Adipose tissue (tissue), 3 donors: Measurements from ENCODE around the gene LRIG3. TPM values are rescaled to one million over a fixed set of nuclear protein-coding genes. Genes with fewer than 3 reads are reported as not detected.
"Not testable (repeated sequence)": the region's sequence is repeated elsewhere in the genome, so short reads cannot be mapped to it uniquely, and the experiment has no call there.

Experiments used
- H3K27ac ChIP-seq: one replicate; pipeline ENCODE4 v1.5.1; 2013; ENCODE audit warnings: low read depth, low read length
- WGBS, 3 donors: extraction: QIAGEN DNeasy Blood & Tissue Kit; methylation state at CpG; one replicate each; pipeline ENCODE4 v1.1.7; 2013; 5-methylcytosine and 5-hydroxymethylcytosine counted together
- polyA plus RNA-seq, 3 donors: library from polyadenylated mRNA; stranded (reverse); fragments of 200-250 nt; gene quantifications; one replicate each; pipeline ENCODE4 v1.2.3, GENCODE V29; 2013
- donor health status: healthy with polysubstance abuse.
- donor health status: Bipolar disorder and iron deficiency.
- donor health status: healthy.

Gene LRIG3
- polyA plus RNA-seq, 3 donors, result 8.0 to 14.7 (median 8.1) TPM

DNA sequence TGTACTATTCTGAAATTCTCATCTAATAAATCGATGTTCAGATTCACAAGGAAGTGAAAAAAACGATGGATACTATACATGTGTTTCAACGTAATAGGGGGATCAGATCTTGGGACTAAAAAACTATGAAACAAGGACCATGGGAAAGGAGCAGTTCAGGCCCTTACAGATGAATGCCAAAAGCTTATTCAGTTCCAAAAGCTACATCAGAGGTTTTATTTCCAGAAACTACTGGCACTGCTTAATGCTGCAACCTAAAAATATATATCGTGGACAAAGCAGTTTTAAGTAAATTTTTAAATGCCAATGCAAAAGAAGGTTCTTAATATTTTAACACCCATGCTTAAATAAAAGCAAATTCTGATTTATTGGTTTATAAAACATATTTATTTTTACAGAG is 38.5 kb downstream of the LRIG3 start:
- no peak overlapping the region for H3K27ac ChIP-seq
- WGBS, 3 donors, result 70 to 82% (median 71%) methylated on average over 4 of the region's 4 CpGs

DNA sequence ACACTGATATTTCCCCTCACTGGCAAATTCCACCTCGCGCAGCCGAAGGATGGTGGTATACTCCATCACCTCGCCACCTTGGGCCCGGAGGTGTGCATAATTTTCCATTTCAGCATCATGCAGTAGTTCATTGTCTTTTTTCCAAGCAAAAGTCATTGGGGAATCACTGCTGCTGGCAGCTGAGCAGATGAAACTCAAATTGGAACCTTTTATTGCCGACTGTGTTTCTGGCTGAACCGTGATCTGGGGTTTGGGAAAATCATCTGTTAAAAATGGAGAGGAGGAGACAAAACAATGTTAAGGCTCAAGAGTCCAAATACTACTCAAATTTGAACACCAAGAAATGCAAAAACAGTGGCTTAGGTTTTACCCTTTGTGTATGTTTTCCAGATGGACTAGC is 39.7 kb downstream of the LRIG3 start:
- WGBS, 3 donors, result 80 to 87% (median 84%) methylated on average over 7 of the region's 7 CpGs
- no peak overlapping the region for H3K27ac ChIP-seq

DNA sequence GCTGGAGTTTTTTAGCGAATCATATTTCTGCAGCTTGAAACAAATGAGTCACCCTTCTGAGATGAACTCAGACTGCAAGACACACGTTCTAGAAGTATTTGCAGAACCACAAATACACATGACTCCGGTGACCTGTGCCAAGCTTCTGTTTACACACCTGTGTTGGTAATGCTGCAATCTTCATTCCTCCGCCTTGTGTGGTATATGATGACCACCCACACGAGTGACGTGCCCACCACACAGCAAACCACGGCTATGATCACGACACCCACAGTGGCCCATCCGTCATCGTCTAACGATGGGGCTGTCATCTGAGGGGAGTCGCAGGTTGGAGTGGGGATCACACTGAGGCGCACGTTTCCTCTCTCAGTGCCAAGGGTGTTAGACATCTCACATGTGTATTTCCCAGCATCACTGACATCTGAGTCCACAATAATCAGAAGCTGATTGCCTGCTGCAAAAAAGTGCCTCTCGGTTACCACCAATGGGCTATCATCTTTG is 43.0 kb downstream of the LRIG3 start:
- no peak overlapping the region for H3K27ac ChIP-seq
- WGBS, 3 donors, result 35 to 84% (median 79%) methylated on average over 15 of the region's 15 CpGs

DNA sequence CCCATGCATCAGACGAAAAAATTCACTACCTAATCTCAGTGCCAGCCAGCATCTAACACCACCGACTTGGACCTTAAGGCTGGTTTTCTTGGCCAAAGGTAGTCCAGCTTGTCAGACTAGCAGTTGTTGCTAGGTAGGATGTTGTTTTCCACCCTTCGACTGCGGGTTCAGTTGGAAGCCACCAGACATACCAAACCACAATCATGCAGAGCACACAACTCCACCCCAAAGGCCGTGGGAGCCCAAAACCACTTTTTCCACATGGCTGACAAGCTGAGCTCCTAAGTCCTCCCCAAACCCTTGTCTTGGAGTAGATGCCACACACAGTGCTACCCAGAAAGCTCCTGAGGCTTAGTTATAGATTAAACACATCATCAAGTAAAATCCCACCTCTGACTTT is 46.8 kb downstream of the LRIG3 start:
- no peak overlapping the region for H3K27ac ChIP-seq
- 87 to 93% (median 93%) methylated on average over 5 of the region's 5 CpGs for WGBS, 3 donors

DNA sequence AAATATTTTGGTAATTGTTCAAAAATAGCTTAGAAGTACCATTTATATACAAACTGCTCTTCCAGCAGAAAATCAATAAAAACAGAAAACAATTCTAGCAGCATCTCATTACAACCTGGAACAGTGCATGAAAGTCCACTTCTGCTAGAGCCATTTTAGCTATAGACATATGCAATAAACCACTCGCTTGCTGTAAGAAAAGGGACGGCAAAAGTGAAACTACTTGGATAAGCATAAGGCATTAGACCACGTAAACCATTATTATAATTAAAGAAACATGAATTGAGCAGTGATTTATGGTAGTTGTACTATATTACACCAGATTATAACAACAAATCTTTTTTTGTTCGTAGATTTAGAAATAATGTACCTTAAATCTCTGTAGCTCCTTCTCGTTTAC is 48.7 kb downstream of the LRIG3 start:
- 69 to 89% (median 81%) methylated on average over 5 of the region's 5 CpGs for WGBS, 3 donors
- no peak overlapping the region for H3K27ac ChIP-seq

DNA sequence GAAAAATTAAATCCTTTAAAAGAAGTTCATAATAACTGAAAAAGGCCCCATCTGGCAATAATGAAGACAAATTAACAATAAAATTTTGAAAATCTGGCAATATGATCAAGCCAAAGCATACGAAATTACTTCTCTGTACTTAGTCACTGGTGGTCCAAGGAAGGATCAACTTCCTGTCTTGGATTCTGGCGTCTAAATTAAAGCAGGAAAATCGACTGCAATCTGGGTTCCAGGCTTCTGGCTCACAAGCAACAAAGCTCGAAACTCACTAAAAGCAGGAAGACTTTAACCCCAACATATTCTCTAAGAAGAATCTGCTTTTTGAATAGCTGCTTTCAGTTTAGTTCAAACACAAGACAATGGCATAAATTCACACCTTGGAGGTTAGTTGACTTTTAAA is 49.7 kb downstream of the LRIG3 start:
- no peak overlapping the region for H3K27ac ChIP-seq
- 45 to 67% (median 52%) methylated on average over 4 of the region's 4 CpGs for WGBS, 3 donors

DNA sequence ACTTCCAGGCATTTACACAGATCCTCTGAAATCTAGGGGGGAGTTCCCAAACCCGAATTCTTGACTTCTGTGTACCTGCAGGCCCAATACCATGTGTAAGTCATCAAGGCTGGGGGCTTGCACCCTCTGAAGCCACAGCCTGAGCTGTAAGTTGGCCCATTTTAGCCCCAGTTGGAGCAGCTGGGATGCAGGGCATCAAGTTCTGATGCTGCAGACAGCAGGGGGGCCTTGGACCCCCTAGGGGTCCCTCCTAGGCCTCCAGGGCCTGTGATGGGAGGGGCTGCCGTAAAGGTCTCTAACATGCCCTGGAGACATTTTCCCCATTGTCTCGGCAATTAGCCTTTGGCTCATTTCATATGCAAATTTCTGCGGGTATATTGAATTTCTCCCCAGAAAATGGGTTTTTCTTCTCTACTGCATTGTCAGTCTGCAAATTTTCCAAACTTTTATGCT is 59.5 kb downstream of the LRIG3 start:
- no peak overlapping the region for H3K27ac ChIP-seq
- 60 to 91% (median 65%) methylated on average over 4 of the region's 4 CpGs for WGBS, 3 donors

DNA sequence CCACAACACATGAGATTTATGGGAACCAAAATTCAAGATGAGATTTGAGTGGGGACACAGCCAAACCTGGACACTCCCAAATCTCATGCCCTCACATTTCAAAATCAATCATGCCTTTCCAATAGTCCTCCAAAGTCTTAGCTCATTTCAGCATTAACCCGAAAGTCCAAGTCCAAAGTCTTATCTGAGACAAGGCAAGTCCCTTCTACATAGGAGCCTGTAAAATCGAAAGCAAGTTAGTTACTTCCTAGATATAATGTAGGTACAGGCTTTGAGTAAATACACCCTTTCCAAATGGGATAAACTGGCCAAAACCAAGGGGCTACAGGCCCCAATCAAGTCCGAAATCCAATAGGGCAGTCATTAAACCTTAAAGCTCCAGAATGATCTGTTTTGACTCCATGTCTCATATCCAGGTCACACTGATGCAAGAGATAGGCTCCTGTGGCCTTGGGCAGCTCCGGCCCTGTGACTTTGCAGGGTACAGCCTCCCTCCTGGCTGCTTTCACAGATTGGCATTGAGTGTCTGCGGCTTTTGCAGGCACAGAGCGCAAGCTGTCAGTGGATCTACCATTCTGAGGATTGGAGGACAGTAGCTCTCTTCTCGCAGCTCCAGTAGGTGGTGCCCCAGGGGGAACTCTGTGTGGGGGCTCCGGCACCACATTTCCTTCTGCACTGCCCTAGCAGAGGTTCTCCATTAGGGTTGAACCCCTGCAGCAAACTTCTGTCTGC is 60.1 kb downstream of the LRIG3 start:
- 75 to 90% (median 87%) methylated on average over 8 of the region's 8 CpGs for WGBS, 3 donors
- no peak overlapping the region for H3K27ac ChIP-seq

DNA sequence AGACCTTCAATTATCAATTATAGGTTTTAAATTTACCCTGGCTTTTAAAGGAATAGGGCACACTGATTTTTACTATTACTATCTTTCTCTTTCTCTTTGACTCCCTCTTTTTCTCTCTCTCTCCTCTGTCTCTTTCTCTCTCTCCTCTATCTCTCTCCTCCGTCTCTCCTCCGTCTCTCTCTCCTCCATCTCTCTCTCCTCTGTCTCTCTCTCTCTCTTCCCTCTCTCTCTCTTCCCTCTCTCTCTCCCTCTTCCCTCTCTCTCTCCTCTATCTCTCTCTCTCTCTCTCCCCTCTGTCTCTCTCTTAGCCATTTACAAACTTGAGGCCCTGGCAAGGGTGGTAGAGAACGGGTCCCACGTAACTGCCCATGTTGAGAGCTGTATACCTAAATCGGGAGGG is 62.3 kb downstream of the LRIG3 start:
- no peak overlapping the region for H3K27ac ChIP-seq
- WGBS, 3 donors, result 91 to 97% (median 92%) methylated on average over 5 of the region's 5 CpGs

DNA sequence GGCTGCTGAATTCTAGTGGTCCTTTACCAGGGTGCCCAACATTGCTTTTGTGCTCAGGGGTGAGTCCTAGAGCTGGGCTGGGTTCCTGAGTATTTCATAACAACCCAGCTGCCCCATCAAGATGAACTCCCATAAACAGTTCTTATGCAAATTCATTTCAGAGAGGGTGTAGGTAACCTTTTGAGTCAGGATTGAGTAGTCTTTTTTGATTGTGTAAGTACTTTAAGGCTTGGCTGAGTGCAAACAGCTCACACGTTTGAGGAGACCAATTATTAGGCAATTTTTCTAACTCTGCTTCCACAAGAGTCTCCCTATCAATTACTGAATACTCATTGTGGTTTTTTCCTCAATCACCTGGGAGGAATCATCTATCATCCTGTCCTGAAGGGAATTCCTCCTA is 63.1 kb downstream of the LRIG3 start:
- H3K27ac ChIP-seq, result not testable (repeated sequence)
- 12 to 39% (median 34%) methylated on average over 1 of the region's 1 CpG for WGBS, 3 donors

DNA sequence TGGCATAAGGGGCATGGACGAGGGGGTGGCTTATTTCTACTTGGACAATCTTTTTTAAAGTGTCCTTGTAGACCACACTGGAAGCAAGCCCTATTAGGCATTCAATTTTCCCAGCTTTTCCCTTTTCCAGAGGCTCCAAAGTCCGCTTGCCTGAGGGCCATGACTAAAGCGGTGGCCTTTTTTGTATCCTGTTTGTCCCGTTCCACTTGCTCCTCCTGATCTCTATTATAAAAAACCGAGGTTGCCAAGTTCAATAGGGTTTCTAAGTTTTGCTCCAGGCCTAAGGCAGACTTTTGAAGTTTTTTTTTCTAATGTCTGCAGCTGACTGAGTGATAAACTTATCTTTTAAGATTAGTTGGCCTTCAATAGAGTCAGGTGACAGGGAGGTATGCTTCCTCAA is 64.7 kb downstream of the LRIG3 start:
- H3K27ac ChIP-seq, result not testable (repeated sequence)
- 53 to 89% (median 82%) methylated on average over 5 of the region's 5 CpGs for WGBS, 3 donors

DNA sequence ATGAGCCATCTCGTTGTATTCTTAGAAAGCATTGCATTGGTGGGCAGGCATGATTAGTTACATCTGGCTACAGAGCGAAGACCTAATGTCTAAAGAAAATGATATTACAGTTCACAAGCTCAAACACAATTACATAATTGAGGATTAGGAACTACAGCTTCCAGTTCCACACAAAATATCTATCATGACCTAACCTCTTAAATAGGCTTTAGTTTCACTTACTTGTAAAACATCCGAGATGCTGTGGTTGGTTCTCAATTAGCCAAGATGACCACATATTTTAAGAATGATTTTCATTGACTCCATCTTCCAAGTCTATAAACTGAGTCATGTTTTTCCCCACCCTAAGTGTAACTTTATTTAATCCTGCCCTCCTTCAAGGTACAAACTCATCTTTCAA is 69.5 kb downstream of the LRIG3 start:
- no peak overlapping the region for H3K27ac ChIP-seq
- 73 to 85% (median 80%) methylated on average over 3 of the region's 3 CpGs for WGBS, 3 donors

DNA sequence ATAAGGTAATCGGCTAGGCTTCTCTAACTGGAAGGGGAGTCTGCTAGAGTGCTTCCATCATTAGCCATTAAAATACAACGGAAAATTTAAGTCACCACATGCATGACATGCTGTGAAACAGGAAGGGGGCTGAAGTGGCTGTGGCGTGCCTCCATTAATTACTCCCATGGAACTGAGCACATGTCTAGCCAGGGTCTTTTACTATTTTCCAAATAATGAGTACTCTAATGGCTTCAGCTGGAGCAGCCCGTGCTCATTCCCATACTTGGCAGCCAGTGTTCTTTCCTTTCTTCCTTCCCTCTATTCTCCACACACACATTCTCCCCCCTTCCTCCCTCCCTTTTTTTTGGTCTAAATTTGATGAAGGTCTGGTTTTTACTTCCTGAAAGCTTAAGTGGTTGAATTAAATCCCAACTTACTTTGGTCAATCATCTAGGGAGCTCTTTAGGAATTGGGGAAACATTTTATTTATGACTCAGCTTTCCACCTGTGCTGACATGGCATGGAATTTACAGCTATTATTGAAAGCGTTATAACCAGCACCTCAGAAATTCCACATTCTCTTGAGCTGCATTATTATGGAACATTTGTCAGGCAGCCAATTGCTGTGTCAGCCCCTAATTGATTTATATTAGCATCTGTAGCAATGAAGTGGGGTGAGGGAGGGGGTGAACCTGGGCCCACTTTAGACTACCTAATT is 72.3 kb downstream of the LRIG3 start:
- H3K27ac ChIP-seq, result no peak overlapping the region
- WGBS, 3 donors, result 20 to 70% (median 29%) methylated on average over 5 of the region's 5 CpGs

DNA sequence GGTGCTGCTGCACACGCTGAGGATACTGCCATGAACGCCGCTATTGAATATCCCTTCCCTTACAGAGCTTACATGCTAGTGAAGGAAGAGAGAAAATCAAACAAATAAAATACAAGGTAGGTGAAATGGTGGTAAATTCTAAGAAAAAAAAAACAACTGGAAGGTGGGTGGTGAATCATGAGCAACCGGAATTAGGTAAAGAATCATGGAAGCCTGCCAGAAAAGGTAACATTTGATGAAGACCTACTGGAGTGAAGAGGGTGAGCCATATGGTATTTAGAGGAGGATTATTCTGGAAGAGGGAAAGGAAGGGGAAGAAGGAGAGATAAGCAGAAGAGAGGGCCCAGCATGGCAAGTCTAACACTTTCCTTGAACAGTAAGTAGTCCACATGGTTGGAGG is 76.1 kb downstream of the LRIG3 start:
- 88 to 98% (median 90%) methylated on average over 4 of the region's 4 CpGs for WGBS, 3 donors
- H3K27ac ChIP-seq, result no peak overlapping the region

DNA sequence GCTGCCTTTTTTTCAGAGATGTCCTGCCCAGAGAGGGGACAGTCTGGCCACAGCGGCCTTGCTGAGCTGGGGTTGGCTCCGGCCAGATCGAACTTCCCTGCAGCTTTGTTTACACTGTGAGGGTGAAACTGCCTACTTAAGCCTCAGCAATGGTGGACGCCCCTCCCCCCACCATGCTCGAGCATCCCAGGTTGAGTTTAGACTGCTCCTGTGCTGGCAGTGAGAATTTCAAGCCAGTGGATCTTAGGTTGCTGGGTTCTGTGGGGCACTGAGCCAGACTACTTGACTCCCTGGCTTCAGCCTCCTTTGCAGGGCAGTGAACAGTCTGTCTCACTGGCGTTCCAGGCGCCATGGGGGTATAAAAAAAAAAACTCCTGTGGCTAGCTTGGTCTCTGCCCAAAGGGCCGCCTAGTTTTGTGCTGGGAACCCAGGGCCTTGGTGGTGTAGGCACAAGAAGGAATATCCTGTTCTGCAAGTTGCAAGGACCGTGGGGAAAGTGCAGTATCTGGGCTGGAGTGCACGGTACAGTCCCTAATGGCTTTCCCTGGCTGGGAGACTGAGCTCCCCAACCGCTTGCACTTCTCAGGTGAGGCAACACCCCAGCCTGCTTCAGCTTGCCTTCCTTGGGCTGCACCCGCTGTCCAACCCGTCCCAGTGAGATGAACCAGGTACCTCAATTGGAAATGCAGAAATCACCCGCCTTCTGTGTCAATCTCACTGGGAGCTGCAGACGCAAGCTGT is 79.1 kb downstream of the LRIG3 start:
- 69 to 77% (median 77%) methylated on average over 15 of the region's 15 CpGs for WGBS, 3 donors
- no peak overlapping the region for H3K27ac ChIP-seq

DNA sequence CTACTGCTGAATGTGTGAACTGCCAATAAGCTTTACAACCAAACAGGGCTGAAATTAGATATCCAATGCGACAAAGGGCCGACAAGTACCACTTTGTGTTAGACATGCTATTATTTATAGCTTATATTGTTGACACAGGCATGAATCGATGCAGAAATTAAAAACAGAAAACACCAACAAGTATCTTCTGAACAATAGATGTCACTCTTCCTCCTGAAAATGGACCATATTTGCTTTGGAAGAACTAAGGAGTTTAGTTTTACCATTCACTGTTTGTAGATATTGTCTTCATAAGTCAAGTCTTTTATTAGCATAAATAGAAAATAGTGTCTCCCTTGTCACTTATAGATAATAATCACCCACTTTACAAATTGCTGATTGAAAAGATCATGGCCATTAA is 86.5 kb downstream of the LRIG3 start:
- 28 to 64% (median 56%) methylated on average over 3 of the region's 3 CpGs for WGBS, 3 donors
- H3K27ac ChIP-seq, result no peak overlapping the region

DNA sequence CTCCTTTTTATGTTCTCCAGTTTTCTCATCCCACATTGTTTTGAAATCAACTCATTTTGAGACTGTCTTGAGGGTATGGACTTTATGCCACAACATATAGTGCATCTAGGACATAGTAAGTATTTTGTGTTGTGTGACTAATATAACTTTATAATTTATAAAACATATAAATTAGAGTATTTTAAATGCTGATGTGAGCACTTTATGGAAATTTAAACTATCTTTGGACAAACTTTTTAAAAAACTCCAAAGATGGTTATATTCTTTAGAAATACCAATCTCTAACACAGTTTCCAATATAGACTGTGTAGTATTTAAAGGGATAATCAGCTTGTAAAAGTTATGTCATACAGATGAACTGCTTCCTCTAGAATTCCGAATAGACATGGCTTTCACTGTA is 87.4 kb downstream of the LRIG3 start:
- 84 to 95% (median 93%) methylated on average over 1 of the region's 1 CpG for WGBS, 3 donors
- no peak overlapping the region for H3K27ac ChIP-seq
